ENCODE measurements around the gene MYMK.

MYMK gene

DNA sequence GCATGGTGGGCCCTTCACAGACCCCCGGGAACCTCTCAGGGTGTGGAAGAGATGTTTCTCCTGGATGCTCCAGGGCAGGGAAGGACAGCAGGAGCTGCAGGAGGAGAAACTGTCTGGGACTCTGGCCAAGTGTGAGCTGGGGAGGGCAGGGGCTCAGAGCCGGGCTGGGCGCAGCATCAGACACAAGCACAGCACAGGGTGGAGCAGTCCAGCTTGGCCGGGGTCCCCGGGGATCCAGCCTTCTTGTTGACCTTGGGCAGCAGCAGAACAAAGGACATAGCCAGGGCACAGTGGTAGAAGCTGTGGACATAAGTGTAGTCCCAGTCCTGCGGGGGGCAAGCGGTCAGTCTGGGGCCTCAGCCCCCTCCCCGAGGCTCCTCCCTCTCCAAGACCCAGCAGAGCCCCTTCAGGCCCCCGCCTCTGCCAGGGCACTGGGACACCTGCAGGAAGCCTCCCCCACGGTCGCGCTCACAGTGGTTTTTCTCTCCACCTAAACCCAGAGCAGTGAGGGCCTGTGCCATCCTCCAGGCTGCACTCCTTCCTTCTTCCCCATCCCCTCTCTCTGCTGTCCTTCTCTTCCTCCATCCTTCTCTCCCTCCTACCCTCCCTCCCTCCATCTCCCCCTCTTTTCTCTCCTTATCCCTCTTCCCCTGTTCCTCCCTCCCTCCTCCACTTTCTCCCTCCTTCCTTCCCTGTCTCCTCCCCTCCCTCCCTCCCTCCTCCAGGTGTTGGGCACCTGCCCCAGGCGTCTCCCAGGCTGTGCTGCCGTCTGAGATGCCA, 10.1 kb downstream of the MYMK start:
- DNase-seq = no peak
- H3K4me3 Mint-ChIP-seq = no peak overlapping the region
- H3K9me3 Mint-ChIP-seq = no peaks in the 10 kb centered on the region
- peaks cover 50% of the 10 kb centered on the region for H3K4me1 Mint-ChIP-seq
- TF ChIP-seq, protein P1, sequence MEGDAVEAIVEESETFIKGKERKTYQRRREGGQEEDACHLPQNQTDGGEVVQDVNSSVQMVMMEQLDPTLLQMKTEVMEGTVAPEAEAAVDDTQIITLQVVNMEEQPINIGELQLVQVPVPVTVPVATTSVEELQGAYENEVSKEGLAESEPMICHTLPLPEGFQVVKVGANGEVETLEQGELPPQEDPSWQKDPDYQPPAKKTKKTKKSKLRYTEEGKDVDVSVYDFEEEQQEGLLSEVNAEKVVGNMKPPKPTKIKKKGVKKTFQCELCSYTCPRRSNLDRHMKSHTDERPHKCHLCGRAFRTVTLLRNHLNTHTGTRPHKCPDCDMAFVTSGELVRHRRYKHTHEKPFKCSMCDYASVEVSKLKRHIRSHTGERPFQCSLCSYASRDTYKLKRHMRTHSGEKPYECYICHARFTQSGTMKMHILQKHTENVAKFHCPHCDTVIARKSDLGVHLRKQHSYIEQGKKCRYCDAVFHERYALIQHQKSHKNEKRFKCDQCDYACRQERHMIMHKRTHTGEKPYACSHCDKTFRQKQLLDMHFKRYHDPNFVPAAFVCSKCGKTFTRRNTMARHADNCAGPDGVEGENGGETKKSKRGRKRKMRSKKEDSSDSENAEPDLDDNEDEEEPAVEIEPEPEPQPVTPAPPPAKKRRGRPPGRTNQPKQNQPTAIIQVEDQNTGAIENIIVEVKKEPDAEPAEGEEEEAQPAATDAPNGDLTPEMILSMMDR (IDR thresholded peaks at IDR 0.05) = no peak
- H3K27me3 Mint-ChIP-seq (ENCODE audit: low read depth, poor library complexity) = no peaks in the 10 kb centered on the region
- no peak overlapping the region for H3K27ac Mint-ChIP-seq
- H3K36me3 Mint-ChIP-seq (ENCODE audit: low read depth) = no peaks in the 10 kb centered on the region

GRCh38 chr9:133513214-133514100, 11.3 kb downstream of the MYMK start:
- H3K9me3 Mint-ChIP-seq = no peaks in the 10 kb centered on the region
- no peak for DNase-seq
- H3K4me1 Mint-ChIP-seq = peaks cover 42% of the 10 kb centered on the region
- no peak overlapping the region for H3K4me3 Mint-ChIP-seq
- H3K27me3 Mint-ChIP-seq (ENCODE audit: low read depth, poor library complexity) = no peaks in the 10 kb centered on the region
- H3K36me3 Mint-ChIP-seq (ENCODE audit: low read depth) = no peaks in the 10 kb centered on the region
- no peak overlapping the region for H3K27ac Mint-ChIP-seq
- TF ChIP-seq, protein P1 (IDR thresholded peaks at IDR 0.05) = no peak

DNA sequence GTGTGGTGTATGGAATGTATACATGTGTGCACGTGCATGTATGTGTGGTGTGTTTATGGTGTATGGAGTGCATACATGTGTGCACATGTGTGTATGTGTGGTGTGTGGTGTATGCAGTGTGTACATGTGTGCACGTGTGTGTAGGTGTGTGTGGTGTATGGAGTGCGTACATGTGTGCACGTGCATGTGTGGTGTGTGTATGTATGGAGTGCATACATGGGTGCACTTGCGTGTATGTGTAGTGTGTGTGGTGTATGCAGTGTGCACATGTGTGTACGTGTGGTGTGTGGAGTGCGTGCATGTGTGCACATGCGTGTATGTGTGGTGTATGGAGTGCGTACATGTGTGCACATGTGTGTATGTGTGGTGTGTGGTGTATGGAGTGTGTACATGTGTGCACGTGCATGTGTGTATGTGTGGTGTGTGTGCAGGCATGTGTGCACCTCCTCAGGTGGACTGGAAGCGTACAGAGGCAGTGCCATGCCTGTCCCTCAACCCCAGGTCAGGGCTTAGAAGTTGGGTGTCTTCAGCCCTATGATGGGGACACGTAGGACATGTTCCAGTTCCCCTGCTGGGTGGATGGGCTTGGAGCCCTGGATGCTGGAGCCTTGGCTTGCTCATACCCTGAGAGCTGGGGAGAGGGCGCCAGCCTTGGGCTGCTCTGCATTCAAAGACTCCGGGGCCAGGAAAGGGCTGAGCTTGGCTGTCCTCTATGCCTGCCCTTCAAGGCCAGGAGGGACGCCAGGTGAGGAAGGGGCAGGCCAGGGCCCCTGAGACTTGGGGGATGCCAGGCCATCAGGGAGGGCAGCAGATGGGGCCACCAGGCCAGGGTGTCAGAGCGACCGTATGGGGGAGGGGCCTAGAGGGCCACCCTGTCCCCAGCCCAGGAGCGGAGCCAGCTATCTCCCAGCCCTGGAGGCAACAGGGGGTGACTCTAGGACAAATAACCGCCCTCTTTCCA, 12.2 kb downstream of the MYMK start:
- Mint-ChIP-seq H3K9me3 (no peaks in the 10 kb centered on the region), H3K36me3 (ENCODE audit: low read depth) (no peaks in the 10 kb centered on the region), H3K4me1 (peaks cover 46% of the 10 kb centered on the region), H3K27ac (no peak overlapping the region), H3K4me3 (no peak overlapping the region), H3K27me3 (ENCODE audit: low read depth, poor library complexity) (no peaks in the 10 kb centered on the region)
- TF ChIP-seq, protein P1 (IDR thresholded peaks at IDR 0.05) = no peak
- no peak for DNase-seq

DNA sequence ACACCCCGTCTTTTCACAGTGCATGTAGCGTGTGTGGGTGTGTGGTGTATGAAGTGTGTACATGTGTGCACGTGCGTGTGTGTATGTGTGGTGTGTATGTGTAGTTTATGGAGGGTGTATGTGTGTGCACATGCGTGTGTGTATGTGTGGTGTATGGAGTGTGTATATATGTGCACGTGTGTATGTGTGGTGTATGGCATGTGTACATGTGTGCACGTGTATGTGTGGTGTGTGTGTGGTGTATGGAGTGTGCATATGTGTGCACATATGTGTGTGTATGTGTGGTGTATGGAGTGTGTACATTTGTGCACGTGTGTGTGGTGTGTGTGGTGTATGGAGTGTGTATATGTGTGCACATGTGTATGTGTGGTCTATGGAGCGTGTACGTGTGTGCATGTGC, 13.2 kb downstream of the MYMK start:
- H3K4me3 Mint-ChIP-seq = no peak overlapping the region
- peaks cover 49% of the 10 kb centered on the region for H3K4me1 Mint-ChIP-seq
- H3K27me3 Mint-ChIP-seq (ENCODE audit: low read depth, poor library complexity) = no peaks in the 10 kb centered on the region
- no peak for DNase-seq
- no peaks in the 10 kb centered on the region for H3K9me3 Mint-ChIP-seq
- H3K27ac Mint-ChIP-seq = no peak overlapping the region
- TF ChIP-seq, protein P1 (IDR thresholded peaks at IDR 0.05) = no peak
- no peaks in the 10 kb centered on the region for H3K36me3 Mint-ChIP-seq (ENCODE audit: low read depth)

GRCh38 chr9:133510926-133511505, 13.7 kb downstream of the MYMK start:
- TF ChIP-seq, protein P1 (IDR thresholded peaks at IDR 0.05) = no peak
- Mint-ChIP-seq H3K27ac (peak overlapping the region; percentile 98), H3K4me3 (no peak overlapping the region), H3K27me3 (ENCODE audit: low read depth, poor library complexity) (no peaks in the 10 kb centered on the region), H3K4me1 (peaks cover 49% of the 10 kb centered on the region), H3K9me3 (no peaks in the 10 kb centered on the region), H3K36me3 (ENCODE audit: low read depth) (no peaks in the 10 kb centered on the region)
- DNase-seq = no peak

All from nephron progenitor cell (in vitro differentiated cells).